GM18502 (cell line): Measurements from ENCODE around the gene MACO1.
"Not testable (repeated sequence)": the region's sequence is repeated elsewhere in the genome, so short reads cannot be mapped to it uniquely, and the experiment has no call there.

ENCODE experiments used
- ATAC-seq: cut with Tn5 transposase; IDR thresholded peaks from one replicate; pipeline ENCODE4 v1.9.1; 2021; ENCODE audit warnings: mild to moderate bottlenecking; ENCODE audit not compliant: unreplicated experiment, poor library complexity

Gene MACO1

GRCh38 chr1:25423206-25423605 lies 7.5 kb upstream of the MACO1 start:
- ATAC-seq: not testable (repeated sequence)

- ATAC-seq: no peak
Measured at GRCh38 chr1:25425098-25426085, 5.3 kb upstream of the MACO1 start.

- ATAC-seq: no peak
Measured at GRCh38 chr1:25427696-25428095, 3.0 kb upstream of the MACO1 start.

- ATAC-seq: no peak
Measured at GRCh38 chr1:25428475-25429166, 2.1 kb upstream of the MACO1 start.

GRCh38 chr1:25430967-25431881 lies 527 bp downstream of the MACO1 start:
- ATAC-seq: peak; percentile 10

GRCh38 chr1:25431955-25432719 lies 1.4 kb downstream of the MACO1 start:
- ATAC-seq: no peak

GRCh38 chr1:25432749-25433388 lies 2.2 kb downstream of the MACO1 start:
- no peak for ATAC-seq

- no peak for ATAC-seq
Measured at GRCh38 chr1:25433389-25434186, 2.9 kb downstream of the MACO1 start.

- no peak for ATAC-seq
Measured at GRCh38 chr1:25435397-25436108, 4.9 kb downstream of the MACO1 start.

- ATAC-seq: no peak
Measured at GRCh38 chr1:25437672-25438071, 7.0 kb downstream of the MACO1 start.

GRCh38 chr1:25439287-25439686 lies 8.6 kb downstream of the MACO1 start:
- ATAC-seq: no peak

- ATAC-seq: no peak
Measured at GRCh38 chr1:25442178-25442577, 11.5 kb downstream of the MACO1 start.

- no peak for ATAC-seq
Measured at GRCh38 chr1:25443030-25443699, 12.5 kb downstream of the MACO1 start.

GRCh38 chr1:25444604-25445003 lies 13.9 kb downstream of the MACO1 start:
- ATAC-seq: not testable (repeated sequence)

- no peak for ATAC-seq
Measured at GRCh38 chr1:25445993-25446538, 15.4 kb downstream of the MACO1 start.

GRCh38 chr1:25447547-25447946 lies 16.9 kb downstream of the MACO1 start:
- no peak for ATAC-seq

GRCh38 chr1:25450891-25451290 lies 20.2 kb downstream of the MACO1 start:
- ATAC-seq: no peak
